ENCODE results near the gene PIK3IP1. TPM values are rescaled to one million over a fixed set of nuclear protein-coding genes. Genes with fewer than 3 reads are reported as not detected.

Gene PIK3IP1
- total and polyA plus RNA-seq, 10 of the 15 experiments (the other 5 are each of a cell fraction or from before 2014, with no cell fraction given) = 0.77 to 6.5 (median 3.0) TPM

GRCh38 chr22:31292236-31292989, at the start of gene PIK3IP1 (continued):
- no peak; the same call in 1 of the 2 replicates for TF ChIP-seq ZBTB40 (IDR thresholded peaks at IDR 0.05; ENCODE audit: borderline replicate concordance)
- TF ChIP-seq ZBED1 (IDR thresholded peaks at IDR 0.05; ENCODE audit: borderline replicate concordance) = no peak
- no peak for TF ChIP-seq RAD51 (IDR thresholded peaks at IDR 0.05)
- no peak for TF ChIP-seq PRDM15 (CRISPR knock-in tag; IDR thresholded peaks at IDR 0.05)
- TF ChIP-seq NKRF (conservative IDR thresholded peaks at IDR 0.05) = no peak; the same call in 1 of the 2 replicates
- TF ChIP-seq HSF1 (IDR thresholded peaks at IDR 0.05; ENCODE audit: low read depth, low read length) = no peak
- TF ChIP-seq E2F8 (IDR thresholded peaks at IDR 0.05; ENCODE audit: low read depth, partially characterized antibody) = no peak
- no peak for TF ChIP-seq KAT2A (conservative IDR thresholded peaks at IDR 0.05; ENCODE audit: control insufficient read depth, low read depth, low read length)
- no peak for TF ChIP-seq USF1 (IDR thresholded peaks at IDR 0.05; ENCODE audit: borderline replicate concordance, extremely low read length, insufficient read depth, low read depth, low read length)
- TF ChIP-seq CEBPB (IDR thresholded peaks at IDR 0.05; ENCODE audit: borderline replicate concordance in 1 of 2, low read depth in 2 of 2, low read length in 2 of 2) = no peak

All from GM12878 (cell line).